Activated CD8-positive, alpha-beta memory T cell treated with anti-CD3 and anti-CD28 coated beads, Interleukin-2, amount 10 ng/mL, durations not matched to agents 7 days and 5 days (primary cell): ENCODE measurements around the gene RIT1. TPM values are rescaled to one million over a fixed set of nuclear protein-coding genes. Genes with fewer than 3 reads are reported as not detected.

Experiments
- ATAC-seq: fragments of 150-1000 bp; cut with Tn5 transposase; one replicate; pipeline ENCODE4 v1.10.0; 2021; ENCODE audit warnings: moderate library complexity
- CTCF ChIA-PET: fragments of 350-600 bp; sonication (Branson Sonifier 250); formaldehyde crosslinking; loops from one replicate; lab custom pipeline; 2021; ENCODE audit warnings: antibody characterized with exemption; lab: Charles Lee
- DNase-seq: peaks from one replicate; pipeline ENCODE4 v3.0.0-alpha.2; 2020
- H3K27ac Mint-ChIP-seq: one replicate; pipeline ENCODE4 v1.8.0; 2021; ENCODE audit warnings: mild to moderate bottlenecking, mixed read lengths
- H3K27me3 Mint-ChIP-seq: one replicate; pipeline ENCODE4 v1.8.0; 2021; ENCODE audit warnings: mixed read lengths
- H3K36me3 Mint-ChIP-seq: one replicate; pipeline ENCODE4 v1.8.0; 2021; ENCODE audit warnings: mild to moderate bottlenecking, mixed read lengths
- H3K4me1 Mint-ChIP-seq: one replicate; pipeline ENCODE4 v1.8.0; 2021; ENCODE audit warnings: mixed read lengths
- H3K4me3 Mint-ChIP-seq: one replicate; pipeline ENCODE4 v1.8.0; 2021; ENCODE audit warnings: mild to moderate bottlenecking, moderate library complexity, mixed read lengths
- H3K9me3 Mint-ChIP-seq: one replicate; pipeline ENCODE4 v1.8.0; 2022; ENCODE audit warnings: low read depth, mixed read lengths
- total RNA-seq, 2 experiments: library from RNA; stranded (reverse); gene quantifications; one replicate each; pipeline ENCODE4 v1.2.3, GENCODE V29; 2021

The RIT1 gene
- total RNA-seq, 2 experiments from 2014 or later: 24.0 to 24.7 TPM

DNA sequence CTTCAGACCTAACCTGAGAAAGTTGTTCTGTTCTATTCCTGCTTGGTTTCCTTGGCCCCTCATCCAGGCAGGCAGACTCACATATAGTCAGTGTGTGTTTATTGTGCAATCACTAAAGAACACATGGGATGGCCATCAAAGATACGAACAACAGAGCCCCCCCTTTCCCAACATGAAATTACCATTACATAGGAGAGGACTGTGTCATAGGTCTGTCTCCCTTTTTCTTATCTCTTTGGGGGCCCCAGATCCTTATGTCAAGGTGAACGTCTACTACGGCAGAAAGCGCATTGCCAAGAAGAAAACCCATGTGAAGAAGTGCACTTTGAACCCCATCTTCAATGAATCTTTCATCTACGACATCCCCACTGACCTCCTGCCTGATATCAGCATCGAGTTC is 30.2 kb downstream of the RIT1 start:
- H3K9me3 Mint-ChIP-seq: no peaks in the 10 kb centered on the region
- no peaks in the 10 kb centered on the region for H3K4me1 Mint-ChIP-seq
- no peaks in the 10 kb centered on the region for H3K27me3 Mint-ChIP-seq
- H3K27ac Mint-ChIP-seq: no peak overlapping the region
- no peak for ATAC-seq
- CTCF ChIA-PET: no interaction called here
- H3K36me3 Mint-ChIP-seq: peaks cover 2% of the 10 kb centered on the region
- H3K4me3 Mint-ChIP-seq: no peak overlapping the region
- no peak for DNase-seq

DNA sequence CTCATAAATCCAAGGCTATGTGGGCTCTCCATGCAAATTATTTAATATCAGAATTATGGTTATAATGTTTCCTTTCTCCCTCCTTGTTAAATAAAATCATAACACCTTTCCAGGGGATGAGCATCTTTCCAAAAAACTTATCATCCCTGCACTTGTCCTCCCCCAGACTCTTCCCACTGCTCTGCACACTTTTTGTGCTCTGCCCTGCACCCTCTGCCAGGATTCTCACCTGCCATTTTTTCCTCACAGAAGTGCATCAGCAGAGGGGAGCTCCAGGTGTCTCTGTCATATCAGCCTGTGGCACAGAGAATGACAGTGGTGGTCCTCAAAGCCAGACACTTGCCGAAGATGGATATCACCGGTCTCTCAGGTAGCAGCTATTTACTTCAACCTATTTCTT is 30.9 kb downstream of the RIT1 start:
- Mint-ChIP-seq H3K27ac (no peak overlapping the region), H3K36me3 (peaks cover 4% of the 10 kb centered on the region), H3K4me3 (no peak overlapping the region), H3K4me1 (no peaks in the 10 kb centered on the region), H3K27me3 (no peaks in the 10 kb centered on the region), H3K9me3 (no peaks in the 10 kb centered on the region)
- ATAC-seq (no peak), DNase-seq (no peak)
- CTCF ChIA-PET: no interaction called here

DNA sequence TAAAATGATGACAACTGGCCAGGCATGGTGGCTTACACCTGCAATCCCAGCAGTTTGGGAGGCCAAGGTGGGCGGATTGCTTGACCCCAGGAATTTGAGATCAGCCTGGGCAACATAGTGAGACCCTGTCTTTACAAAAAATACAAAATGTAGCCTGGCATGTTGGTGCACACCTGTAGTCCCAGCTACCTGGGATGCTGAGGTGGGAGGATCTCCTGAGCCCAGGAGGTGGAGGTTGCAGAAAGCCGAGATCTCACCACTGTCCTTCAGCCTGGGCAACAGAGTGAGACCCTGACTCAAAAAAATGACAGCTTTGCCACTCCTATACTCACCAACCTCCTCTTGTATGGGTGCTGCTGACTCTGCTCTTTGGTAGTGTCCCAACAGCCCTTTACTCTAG is 33.2 kb downstream of the RIT1 start:
- H3K9me3 Mint-ChIP-seq: no peaks in the 10 kb centered on the region
- CTCF ChIA-PET: interaction anchor here (0.6 to 1.4 kb wide), 2 partner anchors 16 to 255 kb away, joined by 3 to 4 read pairs; no protein-coding TSS in a partner anchor
- no peak overlapping the region for H3K27ac Mint-ChIP-seq
- no peaks in the 10 kb centered on the region for H3K27me3 Mint-ChIP-seq
- H3K36me3 Mint-ChIP-seq: peaks cover 4% of the 10 kb centered on the region
- H3K4me1 Mint-ChIP-seq: no peaks in the 10 kb centered on the region
- H3K4me3 Mint-ChIP-seq: no peak overlapping the region
- DNase-seq (no peak), ATAC-seq (no peak)

DNA sequence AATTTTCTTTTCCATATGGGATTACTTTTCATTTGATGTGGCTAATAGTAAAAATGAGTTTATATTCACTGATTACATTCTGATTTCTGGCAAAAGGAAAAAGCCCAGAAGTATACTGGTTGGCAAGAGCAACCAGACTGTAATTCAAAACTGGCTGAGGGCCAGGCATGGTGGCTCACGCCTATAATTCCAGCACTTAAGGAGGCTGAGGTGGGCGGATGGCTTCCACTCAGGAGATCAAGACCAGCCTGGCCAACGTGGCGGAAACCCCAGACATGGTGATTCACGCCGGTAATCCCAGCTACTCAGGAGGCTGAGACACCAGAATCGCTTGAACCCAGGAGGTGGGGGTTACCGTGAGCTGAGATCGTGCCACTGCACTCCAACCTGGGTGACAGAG is 37.3 kb downstream of the RIT1 start:
- ATAC-seq (no peak), DNase-seq (no peak)
- CTCF ChIA-PET: no interaction called here
- no peak overlapping the region for H3K4me3 Mint-ChIP-seq
- H3K27ac Mint-ChIP-seq: no peak overlapping the region
- H3K27me3 Mint-ChIP-seq: no peaks in the 10 kb centered on the region
- no peaks in the 10 kb centered on the region for H3K4me1 Mint-ChIP-seq
- peaks cover 5% of the 10 kb centered on the region for H3K36me3 Mint-ChIP-seq
- H3K9me3 Mint-ChIP-seq: no peaks in the 10 kb centered on the region

DNA sequence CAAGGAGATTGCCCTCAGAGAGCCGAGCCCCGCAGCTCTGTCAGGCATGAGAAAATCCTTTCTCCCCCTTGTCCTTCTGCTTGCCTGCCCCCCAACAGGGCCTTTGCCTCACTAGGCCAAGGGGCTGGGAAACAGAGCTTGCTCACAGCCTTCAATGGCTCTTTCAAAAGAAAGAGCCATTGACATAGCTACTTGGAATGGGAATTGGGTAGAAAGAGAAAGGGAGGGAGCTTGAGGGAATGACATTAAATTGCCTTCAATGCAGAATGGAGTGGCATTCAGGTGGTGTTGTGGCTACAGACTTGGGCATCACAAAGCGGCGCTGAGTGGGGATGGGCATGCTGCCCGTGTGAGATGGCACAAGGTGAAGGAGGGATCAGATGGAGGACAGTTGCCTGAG is 38.6 kb downstream of the RIT1 start:
- peaks cover 7% of the 10 kb centered on the region for H3K36me3 Mint-ChIP-seq
- no peak overlapping the region for H3K4me3 Mint-ChIP-seq
- ATAC-seq (no peak), DNase-seq (no peak)
- H3K27ac Mint-ChIP-seq: no peak overlapping the region
- H3K4me1 Mint-ChIP-seq: no peaks in the 10 kb centered on the region
- H3K27me3 Mint-ChIP-seq: no peaks in the 10 kb centered on the region
- CTCF ChIA-PET: interaction anchor here (1.1 kb wide), 1 partner anchor 12 kb away, joined by 3 read pairs; no protein-coding TSS in a partner anchor
- no peaks in the 10 kb centered on the region for H3K9me3 Mint-ChIP-seq

DNA sequence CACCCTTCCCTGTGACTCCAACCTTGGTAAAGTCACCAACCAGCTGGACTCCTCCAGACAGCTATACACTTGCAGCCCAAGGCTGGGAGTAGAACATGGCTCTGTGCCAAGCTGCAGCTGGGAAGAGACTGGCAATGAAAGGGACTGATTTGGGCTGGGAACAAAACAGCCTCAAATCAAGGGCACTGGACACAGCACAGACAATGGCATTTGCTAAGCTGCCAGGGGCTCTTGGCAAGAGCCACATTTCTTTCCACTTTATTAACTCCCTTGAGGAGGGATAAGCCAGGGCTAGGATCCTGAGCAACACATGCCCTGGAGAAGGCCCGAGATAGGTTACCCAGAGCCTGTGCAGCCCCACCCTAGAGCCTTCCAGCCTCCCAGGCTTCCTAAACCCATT is 39.8 kb downstream of the RIT1 start:
- Mint-ChIP-seq H3K27ac (no peak overlapping the region), H3K9me3 (no peaks in the 10 kb centered on the region), H3K27me3 (no peaks in the 10 kb centered on the region), H3K4me3 (no peak overlapping the region), H3K36me3 (peaks cover 8% of the 10 kb centered on the region), H3K4me1 (no peaks in the 10 kb centered on the region)
- no peak for DNase-seq
- ATAC-seq: no peak
- CTCF ChIA-PET: interaction anchor here (0.5 to 1.1 kb wide), 2 partner anchors 13 to 466 kb away, joined by 3 read pairs; no protein-coding TSS in a partner anchor

DNA sequence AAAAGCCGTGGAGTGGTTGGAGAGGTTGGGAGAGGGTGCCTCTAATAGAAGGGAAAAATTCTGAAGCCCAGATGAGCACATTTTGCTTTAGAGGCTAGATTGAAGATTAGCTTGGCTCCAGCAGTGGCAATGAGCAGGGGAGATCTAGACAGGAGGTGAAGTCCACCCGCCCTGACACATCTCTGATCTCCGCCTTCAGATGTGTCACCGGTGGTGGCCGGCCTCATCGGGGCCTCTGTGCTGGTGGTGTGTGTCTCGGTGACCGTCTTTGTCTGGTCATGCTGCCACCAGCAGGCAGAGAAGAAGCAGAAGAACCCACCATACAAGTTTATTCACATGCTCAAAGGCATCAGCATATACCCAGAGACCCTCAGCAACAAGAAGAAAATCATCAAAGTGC is 43.4 kb downstream of the RIT1 start:
- no peak for DNase-seq
- no peak for ATAC-seq
- peaks cover 6% of the 10 kb centered on the region for H3K36me3 Mint-ChIP-seq
- no peaks in the 10 kb centered on the region for H3K27me3 Mint-ChIP-seq
- H3K27ac Mint-ChIP-seq: no peak overlapping the region
- CTCF ChIA-PET: no interaction called here
- H3K4me3 Mint-ChIP-seq: no peak overlapping the region
- H3K4me1 Mint-ChIP-seq: no peaks in the 10 kb centered on the region
- no peaks in the 10 kb centered on the region for H3K9me3 Mint-ChIP-seq

DNA sequence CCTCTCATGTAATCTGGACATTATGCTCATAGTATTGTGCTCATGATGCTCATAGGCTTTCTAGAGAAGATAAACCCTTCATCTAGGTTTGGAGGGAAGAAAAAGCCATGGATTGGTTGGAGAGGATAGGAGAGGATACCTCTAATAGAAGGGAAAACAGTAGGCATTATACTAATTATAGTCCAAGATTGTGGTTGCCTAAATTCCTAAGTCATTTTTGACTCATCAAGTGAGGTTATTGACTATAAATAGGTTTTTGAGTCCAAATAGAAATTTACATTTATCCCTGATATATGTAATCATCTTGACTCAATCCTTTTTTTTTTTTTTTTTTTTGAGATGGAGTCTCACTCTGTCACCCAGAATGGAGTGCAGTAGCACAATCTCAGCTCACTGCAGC is 46.8 kb downstream of the RIT1 start:
- DNase-seq (no peak), ATAC-seq (no peak)
- Mint-ChIP-seq H3K27me3 (no peaks in the 10 kb centered on the region), H3K4me1 (peaks cover 19% of the 10 kb centered on the region), H3K36me3 (peaks cover 8% of the 10 kb centered on the region), H3K27ac (no peak overlapping the region), H3K4me3 (no peak overlapping the region), H3K9me3 (no peaks in the 10 kb centered on the region)
- CTCF ChIA-PET: no interaction called here

DNA sequence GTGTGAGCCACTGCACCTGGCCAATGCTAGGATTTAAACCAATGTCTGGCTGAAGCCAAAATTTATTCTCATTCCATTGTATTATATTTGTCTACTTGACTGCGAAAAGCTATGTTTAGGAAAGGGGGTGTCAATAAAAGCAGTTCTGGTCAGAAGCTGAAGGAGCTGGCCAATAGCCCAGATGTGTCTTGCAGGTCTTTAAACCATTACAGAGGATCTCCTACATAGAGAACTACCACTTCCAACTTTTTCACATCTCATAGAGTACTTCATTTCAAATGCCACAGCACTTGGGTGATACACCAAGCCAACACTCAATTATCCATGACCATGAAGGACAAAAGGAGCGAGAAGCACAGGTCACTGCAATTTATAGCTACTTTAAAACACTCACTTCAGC is 49.3 kb downstream of the RIT1 start:
- peaks cover 7% of the 10 kb centered on the region for H3K36me3 Mint-ChIP-seq
- H3K4me3 Mint-ChIP-seq: no peak overlapping the region
- CTCF ChIA-PET: interaction anchor here (1.2 to 1.3 kb wide), 2 partner anchors 41 to 128 kb away, joined by 3 to 4 read pairs; no protein-coding TSS in a partner anchor
- H3K4me1 Mint-ChIP-seq: peaks cover 40% of the 10 kb centered on the region
- H3K9me3 Mint-ChIP-seq: no peaks in the 10 kb centered on the region
- H3K27ac Mint-ChIP-seq: no peak overlapping the region
- no peak for DNase-seq
- H3K27me3 Mint-ChIP-seq: no peaks in the 10 kb centered on the region
- ATAC-seq: no peak

DNA sequence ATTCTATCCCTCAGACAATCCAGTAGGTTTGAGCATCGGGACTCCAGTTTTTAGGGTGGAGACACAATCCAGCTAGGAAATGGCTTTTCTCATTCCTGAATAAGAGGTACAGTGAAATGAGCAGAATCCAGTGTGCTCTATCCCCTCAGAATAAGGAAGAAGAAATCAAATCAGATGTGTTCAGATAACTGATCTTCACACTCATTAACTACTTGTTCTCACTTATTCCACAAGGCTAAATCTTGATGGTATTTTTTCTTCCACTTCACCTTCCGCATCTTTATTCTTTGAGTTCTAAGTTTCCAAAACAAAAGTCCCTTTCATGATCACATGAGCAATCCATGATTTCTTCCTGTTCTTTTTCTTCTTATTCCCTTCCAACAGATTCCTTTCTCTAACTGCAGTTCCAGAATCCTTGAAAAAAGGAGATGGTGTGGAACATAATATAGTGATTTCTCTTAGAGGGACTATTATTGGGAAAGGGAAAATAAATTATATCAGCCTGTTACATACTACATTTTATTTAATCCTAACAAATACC is 50.1 kb downstream of the RIT1 start:
- CTCF ChIA-PET: interaction anchor here (1.2 to 1.9 kb wide), 3 partner anchors 42 to 129 kb away, joined by 3 to 5 read pairs (median 4); no protein-coding TSS in a partner anchor
- Mint-ChIP-seq H3K9me3 (no peaks in the 10 kb centered on the region), H3K4me1 (peaks cover 45% of the 10 kb centered on the region), H3K36me3 (peaks cover 8% of the 10 kb centered on the region), H3K27ac (peak overlapping the region; percentile 92), H3K27me3 (no peaks in the 10 kb centered on the region), H3K4me3 (peak overlapping the region; percentile 96)
- ATAC-seq: no peak
- DNase-seq: no peak

DNA sequence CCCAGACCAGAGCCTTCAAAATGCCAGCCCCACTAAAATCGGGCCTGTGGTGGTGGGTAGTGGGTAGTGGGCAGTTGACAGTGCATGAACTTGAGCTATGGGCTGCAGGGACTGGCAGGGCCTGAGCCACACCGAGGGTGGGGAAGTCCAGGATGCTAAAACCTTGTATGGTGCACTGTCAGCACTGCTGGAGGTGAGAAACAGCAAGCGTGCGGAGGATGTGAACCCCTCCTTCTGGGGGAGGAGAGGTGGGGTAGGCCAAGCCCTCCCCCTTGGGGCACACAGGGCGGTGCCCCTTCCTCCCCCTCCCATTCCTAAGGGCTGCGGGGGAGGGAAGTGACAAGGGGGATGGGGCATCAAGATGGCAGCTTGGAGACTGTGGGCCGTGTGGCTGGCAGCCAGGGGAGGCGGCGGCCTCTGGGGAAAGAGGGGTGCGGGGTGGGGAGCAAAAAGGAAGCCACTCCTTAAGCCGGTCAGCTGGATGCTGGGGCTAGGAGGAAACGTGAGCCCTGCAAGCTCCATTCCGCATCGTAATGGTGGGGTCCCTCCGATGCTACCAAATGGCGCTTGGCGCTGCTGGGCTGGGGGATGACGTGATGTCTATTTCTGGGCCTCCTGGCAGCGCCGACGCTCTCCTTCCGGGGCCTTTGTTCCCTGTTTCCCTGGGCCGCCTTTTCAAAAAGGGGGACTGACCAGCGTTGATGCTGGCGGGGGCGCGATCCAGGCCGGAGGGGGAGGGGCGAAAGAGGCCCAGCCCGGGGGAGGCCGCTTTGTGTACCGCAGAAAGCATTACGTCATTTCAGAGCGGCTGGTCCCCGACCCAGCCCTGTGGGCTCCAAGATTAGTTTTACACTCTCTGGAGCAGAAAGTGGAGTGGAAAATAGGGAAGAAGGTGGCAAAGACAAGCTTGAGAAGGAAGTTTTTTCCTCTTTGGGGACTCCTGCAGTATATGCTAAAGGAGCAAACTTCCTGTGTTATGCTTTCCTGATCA is 51.0 kb downstream of the RIT1 start:
- H3K36me3 Mint-ChIP-seq: peaks cover 9% of the 10 kb centered on the region
- H3K4me3 Mint-ChIP-seq: peak overlapping the region; percentile 96
- ATAC-seq (peak; percentile 49), DNase-seq (peak; percentile 86)
- peaks cover 51% of the 10 kb centered on the region for H3K4me1 Mint-ChIP-seq
- no peaks in the 10 kb centered on the region for H3K9me3 Mint-ChIP-seq
- CTCF ChIA-PET: interaction anchor here (0.6 to 1.9 kb wide), 6 partner anchors 78 to 609 kb away, joined by 3 to 5 read pairs (median 3); no protein-coding TSS in a partner anchor
- no peaks in the 10 kb centered on the region for H3K27me3 Mint-ChIP-seq
- H3K27ac Mint-ChIP-seq: peak overlapping the region; percentile 92

DNA sequence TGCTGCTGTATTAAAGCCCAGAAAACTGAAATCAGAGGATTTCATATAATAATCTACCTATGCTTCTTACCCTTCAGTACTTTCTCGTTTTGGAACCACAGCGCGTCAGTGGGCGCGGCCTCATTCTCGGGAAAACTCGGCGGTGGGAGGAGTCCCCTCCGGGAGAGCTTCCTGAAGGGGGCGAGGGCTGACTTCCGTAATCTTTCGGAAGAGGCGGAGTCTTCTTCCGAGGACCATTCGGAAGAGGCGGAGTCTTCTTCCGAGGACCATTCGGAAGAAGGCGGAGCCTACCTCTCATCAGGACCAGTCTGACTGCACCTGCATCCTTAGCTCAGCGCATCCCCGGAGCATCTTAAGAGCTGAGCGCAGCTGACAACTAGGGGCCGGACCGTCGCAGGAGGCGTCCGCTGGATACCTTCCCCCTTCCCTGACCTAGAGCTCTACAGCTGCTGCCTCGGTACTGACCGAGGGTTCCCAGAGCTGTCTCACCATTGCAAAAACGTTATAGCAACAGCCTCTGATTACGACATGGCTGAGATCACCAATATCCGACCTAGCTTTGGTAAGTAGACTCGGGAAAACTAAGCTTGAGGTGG is 51.8 kb downstream of the RIT1 start, which contains the start of gene SYT11:
SYT11 (plus strand) TSS at position 334 of the 596 bp plus-strand sequence; CDS start at position 529, 195 bp downstream.
- CTCF ChIA-PET: interaction anchor here (0.6 to 1.9 kb wide), 7 partner anchors 35 to 608 kb away, joined by 3 to 5 read pairs (median 3); no protein-coding TSS in a partner anchor
- Mint-ChIP-seq H3K4me1 (peaks cover 54% of the 10 kb centered on the region), H3K36me3 (peaks cover 12% of the 10 kb centered on the region), H3K27ac (peak within 1 kb of the TSS; percentile 92), H3K4me3 (peak within 1 kb of the TSS; percentile 96), H3K27me3 (no peaks in the 10 kb centered on the region), H3K9me3 (no peaks in the 10 kb centered on the region)
- DNase-seq: peak; percentile 96
- peak; percentile 78 for ATAC-seq

DNA sequence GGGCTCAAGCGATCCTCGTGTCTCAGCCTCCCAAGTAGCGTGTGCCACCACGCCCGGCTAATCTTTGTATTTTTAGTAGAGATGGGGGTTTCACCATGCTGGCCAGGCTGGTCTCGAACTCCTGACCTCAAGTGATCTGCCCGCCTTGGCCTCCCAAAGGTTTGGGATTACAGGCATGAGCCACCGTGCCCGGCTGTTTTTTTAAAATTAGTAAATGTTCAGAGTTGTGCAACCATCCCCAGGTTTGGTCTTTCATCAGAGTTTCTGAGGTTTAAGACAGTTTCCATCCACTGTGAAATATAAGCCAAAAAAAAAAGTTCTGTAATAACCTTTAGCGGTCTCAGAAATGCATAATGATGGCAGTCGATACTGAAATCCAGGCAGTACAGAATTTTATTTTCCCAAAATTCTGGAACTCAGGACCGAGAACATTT is 52.3 kb downstream of the RIT1 start:
- H3K9me3 Mint-ChIP-seq: no peaks in the 10 kb centered on the region
- H3K27me3 Mint-ChIP-seq: no peaks in the 10 kb centered on the region
- ATAC-seq: peak; percentile 2
- peak overlapping the region; percentile 96 for H3K4me3 Mint-ChIP-seq
- H3K36me3 Mint-ChIP-seq: peaks cover 13% of the 10 kb centered on the region
- CTCF ChIA-PET: interaction anchor here (0.7 to 1.8 kb wide), 6 partner anchors 35 to 607 kb away, joined by 3 to 4 read pairs (median 3); no protein-coding TSS in a partner anchor
- peak overlapping the region; percentile 92 for H3K27ac Mint-ChIP-seq
- peaks cover 54% of the 10 kb centered on the region for H3K4me1 Mint-ChIP-seq
- peak; percentile 46 for DNase-seq
